HG03460 (cell line): Measurements from ENCODE around the gene CABYR.

Experiments
- ATAC-seq: cut with Tn5 transposase; IDR thresholded peaks from one replicate; pipeline ENCODE4 v1.9.1; 2021; ENCODE audit not compliant: unreplicated experiment

CABYR gene

GRCh38 chr18:24138789-24139616, at the start of gene CABYR:
TSS of gene CABYR (plus strand) at chr18:24139062. CDS start at chr18:24143115, 4,053 bp downstream.
- peak; percentile 80 for ATAC-seq

- ATAC-seq: no peak
Measured at GRCh38 chr18:24089076-24089475, 49.8 kb upstream of the CABYR start.

- no peak for ATAC-seq
Measured at GRCh38 chr18:24089515-24090337, 49.1 kb upstream of the CABYR start.

- no peak for ATAC-seq
Measured at GRCh38 chr18:24090876-24091275, 48.0 kb upstream of the CABYR start.

- ATAC-seq: no peak
Measured at GRCh38 chr18:24094561-24094960, 44.3 kb upstream of the CABYR start.

GRCh38 chr18:24095976-24096375, 42.9 kb upstream of the CABYR start:
- ATAC-seq: no peak

- ATAC-seq: no peak
Measured at GRCh38 chr18:24103320-24104021, 35.4 kb upstream of the CABYR start.

GRCh38 chr18:24104486-24104885, 34.4 kb upstream of the CABYR start:
- no peak for ATAC-seq

- ATAC-seq: no peak
Measured at GRCh38 chr18:24108641-24109040, 30.2 kb upstream of the CABYR start.

- ATAC-seq: no peak
Measured at GRCh38 chr18:24111936-24112335, 26.9 kb upstream of the CABYR start.

GRCh38 chr18:24112464-24112863, 26.4 kb upstream of the CABYR start:
- ATAC-seq: no peak

GRCh38 chr18:24112874-24113615, 25.8 kb upstream of the CABYR start:
- no peak for ATAC-seq

GRCh38 chr18:24114924-24115549, 23.8 kb upstream of the CABYR start:
- ATAC-seq: no peak

- ATAC-seq: no peak
Measured at GRCh38 chr18:24115628-24116027, 23.2 kb upstream of the CABYR start.

- ATAC-seq: peak; percentile 66
Measured at GRCh38 chr18:24118750-24119577, 19.9 kb upstream of the CABYR start.

- ATAC-seq: no peak
Measured at GRCh38 chr18:24120676-24121075, 18.2 kb upstream of the CABYR start.

GRCh38 chr18:24121625-24122024, 17.2 kb upstream of the CABYR start:
- no peak for ATAC-seq

GRCh38 chr18:24126155-24126961, 12.5 kb upstream of the CABYR start:
- ATAC-seq: no peak

GRCh38 chr18:24127735-24128134, 11.1 kb upstream of the CABYR start:
- no peak for ATAC-seq
